Kidney (tissue), 14 donors: ENCODE measurements around the gene TJP1. TPM values are rescaled to one million over a fixed set of nuclear protein-coding genes. Genes with fewer than 3 reads are reported as not detected.

ENCODE experiments used
- DNase-seq, 5 donors: peaks; one replicate each; pipeline ENCODE4 v3.0.0-alpha.2; 2013 to 2020
- FAIRE-seq: peaks from 2 replicates; lab custom pipeline; 2012; peaks lifted over from hg19 to GRCh38; lab: Jason Lieb, UNC
- H3K27ac ChIP-seq, 2 donors: one replicate each; pipeline ENCODE4 v1.7.0; 2013; ENCODE audit warnings: low read depth in 2 of 2, low read length in 2 of 2, inconsistent platforms in 1 of 2
- H3K27me3 ChIP-seq: one replicate; pipeline ENCODE4 v1.7.1; 2013; ENCODE audit warnings: low read length, inconsistent platforms; ENCODE audit not compliant: control insufficient read depth, insufficient read depth
- H3K36me3 ChIP-seq, 3 donors: one replicate each; pipeline versions ENCODE4 v1.7.0 to v1.7.1; 2013; ENCODE audit warnings: low read length in 3 of 3, control low read depth in 1 of 3, inconsistent platforms in 1 of 3; ENCODE audit not compliant: insufficient read depth in 3 of 3, control insufficient read depth in 2 of 3
- H3K4me1 ChIP-seq, 3 donors: one replicate each; pipeline versions ENCODE4 v1.7.0 to v1.7.1; 2013; ENCODE audit warnings: low read length in 3 of 3, inconsistent platforms in 1 of 3, low read depth in 1 of 3; ENCODE audit not compliant: control insufficient read depth in 2 of 3, insufficient read depth in 2 of 3
- H3K4me3 ChIP-seq, 3 donors: one replicate each; pipeline versions ENCODE4 v1.7.0 to v1.8.1; 2013; ENCODE audit warnings: low read length in 3 of 3, control low read depth in 1 of 3, inconsistent platforms in 1 of 3
- H3K9ac ChIP-seq, 3 donors: one replicate each; pipeline versions ENCODE4 v1.7.0 to v1.7.1; 2013; ENCODE audit warnings: low read length in 3 of 3, control low read depth in 1 of 3, inconsistent platforms in 1 of 3
- H3K9me3 ChIP-seq, 3 donors: one replicate each; pipeline versions ENCODE4 v1.7.0 to v1.7.1; 2013; ENCODE audit warnings: low read length in 3 of 3, control low read depth in 1 of 3, inconsistent platforms in 1 of 3; ENCODE audit not compliant: control insufficient read depth in 2 of 3, insufficient read depth in 1 of 3
- intact Hi-C: fragments of 100-400 bp; cut with DNase I; formaldehyde crosslinking; loops from one replicate; pipeline ENCODE4 v1.11.1; 2022
- polyA plus RNA-seq: library from polyadenylated mRNA; stranded (reverse); fragments of 350-450 nt; fragmentation: Illumina TruSeq; extraction: RNeasy Lipid Tissue Mini Kit (QIAGEN cat#74804); gene quantifications from one replicate; pipeline ENCODE4 v1.2.3, GENCODE V29; 2014; ENCODE audit warnings: low read depth, low replicate concordance; ENCODE audit not compliant: insufficient read depth
- total RNA-seq: library from RNA; stranded (reverse); fragmentation: NEBNext Ultra II Directional; extraction: Animal tissue kit (Norgen Biotek cat#: 25700); gene quantifications from one replicate; pipeline ENCODE4 v1.2.1, GENCODE V29; 2021
- TF ChIP-seq, protein P1 (sequence below): IDR thresholded peaks from 3 replicates; pipeline ENCODE4 v1.5.1; 2012; ENCODE audit warnings: mild to moderate bottlenecking, moderate library complexity, borderline replicate concordance; ENCODE audit not compliant: insufficient read depth; ENCODE audit errors: extremely low read depth
- donor health status: control.
- donor health status: control.
- donor health status: control.
- donor health status: control.
- donor health status: control.
- donor health status: DM: yes; HTN: yes; CAD: no.
- donor health status: Normal renal cell carcinoma (clear cell type).

The TJP1 gene
- total and polyA plus RNA-seq, 2 donors from 2014 or later, result 17.7 to 121 TPM

DNA sequence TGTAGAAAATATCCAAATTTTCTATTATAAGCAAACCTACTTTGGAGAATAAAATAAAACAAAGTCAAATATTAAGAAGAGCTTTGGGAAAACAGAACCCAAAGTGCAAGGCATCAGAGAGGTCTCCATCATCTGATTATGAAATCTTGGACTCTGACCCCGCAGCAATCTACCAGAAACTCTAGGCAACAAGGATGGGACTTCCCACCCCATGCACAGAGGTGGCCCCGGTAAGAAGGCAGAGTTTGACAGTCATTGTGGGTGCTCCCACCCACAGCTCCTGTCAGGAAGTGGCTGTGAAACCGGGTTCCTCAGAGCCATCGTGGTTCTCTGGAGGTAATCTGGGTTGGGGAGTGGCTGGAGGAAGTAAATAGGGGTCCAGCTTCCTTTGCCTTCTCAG is 37.0 kb upstream of the TJP1 start:
- TF ChIP-seq, protein P1, sequence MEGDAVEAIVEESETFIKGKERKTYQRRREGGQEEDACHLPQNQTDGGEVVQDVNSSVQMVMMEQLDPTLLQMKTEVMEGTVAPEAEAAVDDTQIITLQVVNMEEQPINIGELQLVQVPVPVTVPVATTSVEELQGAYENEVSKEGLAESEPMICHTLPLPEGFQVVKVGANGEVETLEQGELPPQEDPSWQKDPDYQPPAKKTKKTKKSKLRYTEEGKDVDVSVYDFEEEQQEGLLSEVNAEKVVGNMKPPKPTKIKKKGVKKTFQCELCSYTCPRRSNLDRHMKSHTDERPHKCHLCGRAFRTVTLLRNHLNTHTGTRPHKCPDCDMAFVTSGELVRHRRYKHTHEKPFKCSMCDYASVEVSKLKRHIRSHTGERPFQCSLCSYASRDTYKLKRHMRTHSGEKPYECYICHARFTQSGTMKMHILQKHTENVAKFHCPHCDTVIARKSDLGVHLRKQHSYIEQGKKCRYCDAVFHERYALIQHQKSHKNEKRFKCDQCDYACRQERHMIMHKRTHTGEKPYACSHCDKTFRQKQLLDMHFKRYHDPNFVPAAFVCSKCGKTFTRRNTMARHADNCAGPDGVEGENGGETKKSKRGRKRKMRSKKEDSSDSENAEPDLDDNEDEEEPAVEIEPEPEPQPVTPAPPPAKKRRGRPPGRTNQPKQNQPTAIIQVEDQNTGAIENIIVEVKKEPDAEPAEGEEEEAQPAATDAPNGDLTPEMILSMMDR, result no peak
- Histone ChIP-seq H3K4me3 (no peak overlapping the region), H3K27me3 (no peaks in the 10 kb centered on the region), H3K9ac (no peak overlapping the region), H3K27ac (no peak overlapping the region), H3K9me3 (no peaks in the 10 kb centered on the region), H3K4me1 (no peaks in the 10 kb centered on the region), H3K36me3 (no peaks in the 10 kb centered on the region)
- intact Hi-C loops, result no loop called here
- DNase-seq, result no peak
- no peak for FAIRE-seq

DNA sequence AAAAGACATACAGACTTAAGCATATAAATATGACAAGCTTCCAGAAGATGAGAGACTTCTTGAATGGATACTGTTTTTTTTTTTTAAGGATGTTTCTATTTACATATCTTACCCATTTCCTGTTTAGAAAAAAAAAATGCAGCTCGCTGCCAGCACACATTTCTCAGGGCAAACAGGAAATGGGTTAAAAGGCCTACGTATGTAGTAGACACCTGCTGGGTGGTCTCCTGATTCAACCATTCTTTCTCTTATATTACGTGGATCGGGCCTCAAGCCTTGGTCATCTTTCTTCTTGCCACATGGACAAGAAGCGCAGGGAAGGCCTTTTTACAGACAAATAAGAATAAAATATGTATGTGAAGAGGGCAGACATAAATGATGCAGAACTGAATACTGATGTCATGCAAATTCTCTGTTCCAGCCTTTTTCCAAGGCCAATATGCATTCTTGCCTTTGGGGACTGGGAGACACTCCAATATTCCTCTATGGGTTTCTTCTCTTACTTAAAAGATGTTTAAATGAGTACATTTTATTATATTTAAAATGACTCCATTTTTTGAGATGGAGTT is 35.0 kb upstream of the TJP1 start:
- intact Hi-C loops, result no loop called here
- Histone ChIP-seq H3K9ac (no peak overlapping the region), H3K27ac (no peak overlapping the region), H3K9me3 (no peaks in the 10 kb centered on the region), H3K4me3 (no peak overlapping the region), H3K36me3 (no peaks in the 10 kb centered on the region), H3K27me3 (no peaks in the 10 kb centered on the region), H3K4me1 (no peaks in the 10 kb centered on the region)
- TF ChIP-seq, protein P1, result no peak
- DNase-seq, result no peak
- no peak for FAIRE-seq

DNA sequence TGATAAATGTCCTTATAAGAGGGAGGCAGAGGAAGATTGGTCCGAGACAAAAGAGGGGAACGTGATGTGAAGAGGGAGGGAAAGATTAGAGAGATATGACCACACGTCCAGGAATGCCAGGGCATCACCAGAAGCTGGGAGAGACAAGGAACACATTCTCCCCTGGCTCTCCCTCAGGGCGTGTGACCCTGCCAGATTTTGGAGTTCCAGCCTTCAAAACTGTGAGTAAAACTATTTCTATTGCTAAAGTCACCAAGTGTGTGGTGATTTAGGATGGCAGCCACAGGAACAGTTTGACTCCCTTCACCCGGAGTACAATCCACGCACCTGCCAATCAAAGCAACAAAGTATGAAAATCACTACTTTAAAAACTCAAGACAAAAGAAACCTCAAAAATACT is 32.1 kb upstream of the TJP1 start:
- Histone ChIP-seq H3K4me1 (no peaks in the 10 kb centered on the region), H3K36me3 (no peaks in the 10 kb centered on the region), H3K9me3 (no peaks in the 10 kb centered on the region), H3K9ac (no peak overlapping the region), H3K4me3 (no peak overlapping the region), H3K27me3 (no peaks in the 10 kb centered on the region), H3K27ac (no peak overlapping the region)
- TF ChIP-seq, protein P1, result no peak
- no peak for DNase-seq
- no peak for FAIRE-seq
- intact Hi-C loops, result no loop called here
